ENCODE results near the gene MCTP2. TPM values are rescaled to one million over a fixed set of nuclear protein-coding genes. Genes with fewer than 3 reads are reported as not detected.

MCTP2 gene
- total and polyA plus RNA-seq, 2 of the 13 experiments (the other 11 are each of a cell fraction or from before 2014, with no cell fraction given): 5.1 to 8.6 TPM

GRCh38 chr15:94230883-94231722, at the start of gene MCTP2 (continued):
- TF ChIP-seq ZBED4 (CRISPR knock-in tag; IDR thresholded peaks at IDR 0.05; ENCODE audit: borderline replicate concordance) (no peak), MATR3 (CRISPR knock-in tag; IDR thresholded peaks at IDR 0.05) (no peak), ZIK1 (CRISPR knock-in tag; IDR thresholded peaks at IDR 0.05; ENCODE audit: borderline replicate concordance, low read depth) (no peak), YEATS4 (CRISPR knock-in tag; IDR thresholded peaks at IDR 0.05; ENCODE audit: borderline replicate concordance) (0 out of 2 replicates have a peak, but pooled peaks have one; percentile 36), GPN1 (CRISPR knock-in tag; IDR thresholded peaks at IDR 0.05; ENCODE audit: borderline replicate concordance) (no peak), BORCS8-MEF2B (CRISPR knock-in tag; IDR thresholded peaks at IDR 0.05) (no peak), ZNF280B (CRISPR knock-in tag; IDR thresholded peaks at IDR 0.05; ENCODE audit: borderline replicate concordance) (no peak), ZNF556 (CRISPR knock-in tag; IDR thresholded peaks at IDR 0.05; ENCODE audit: borderline replicate concordance) (0 out of 2 replicates have a peak, but pooled peaks have one; percentile 25), NCOR1 (IDR thresholded peaks at IDR 0.05; ENCODE audit: borderline replicate concordance, low read length) (no peak), GABPA (IDR thresholded peaks at IDR 0.05; ENCODE audit: low read depth, low read length) (peak; percentile 32; the same call in 1 of the 2 replicates), GABPA (CRISPR knock-in tag; IDR thresholded peaks at IDR 0.05; ENCODE audit: low read depth) (no peak), ZNF562 (CRISPR knock-in tag; IDR thresholded peaks at IDR 0.05; ENCODE audit: borderline replicate concordance) (no peak)
- TF ChIP-seq, protein P1, sequence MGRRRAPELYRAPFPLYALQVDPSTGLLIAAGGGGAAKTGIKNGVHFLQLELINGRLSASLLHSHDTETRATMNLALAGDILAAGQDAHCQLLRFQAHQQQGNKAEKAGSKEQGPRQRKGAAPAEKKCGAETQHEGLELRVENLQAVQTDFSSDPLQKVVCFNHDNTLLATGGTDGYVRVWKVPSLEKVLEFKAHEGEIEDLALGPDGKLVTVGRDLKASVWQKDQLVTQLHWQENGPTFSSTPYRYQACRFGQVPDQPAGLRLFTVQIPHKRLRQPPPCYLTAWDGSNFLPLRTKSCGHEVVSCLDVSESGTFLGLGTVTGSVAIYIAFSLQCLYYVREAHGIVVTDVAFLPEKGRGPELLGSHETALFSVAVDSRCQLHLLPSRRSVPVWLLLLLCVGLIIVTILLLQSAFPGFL (CRISPR knock-in tag; IDR thresholded peaks at IDR 0.05): no peak
- TF ChIP-seq, protein P2, sequence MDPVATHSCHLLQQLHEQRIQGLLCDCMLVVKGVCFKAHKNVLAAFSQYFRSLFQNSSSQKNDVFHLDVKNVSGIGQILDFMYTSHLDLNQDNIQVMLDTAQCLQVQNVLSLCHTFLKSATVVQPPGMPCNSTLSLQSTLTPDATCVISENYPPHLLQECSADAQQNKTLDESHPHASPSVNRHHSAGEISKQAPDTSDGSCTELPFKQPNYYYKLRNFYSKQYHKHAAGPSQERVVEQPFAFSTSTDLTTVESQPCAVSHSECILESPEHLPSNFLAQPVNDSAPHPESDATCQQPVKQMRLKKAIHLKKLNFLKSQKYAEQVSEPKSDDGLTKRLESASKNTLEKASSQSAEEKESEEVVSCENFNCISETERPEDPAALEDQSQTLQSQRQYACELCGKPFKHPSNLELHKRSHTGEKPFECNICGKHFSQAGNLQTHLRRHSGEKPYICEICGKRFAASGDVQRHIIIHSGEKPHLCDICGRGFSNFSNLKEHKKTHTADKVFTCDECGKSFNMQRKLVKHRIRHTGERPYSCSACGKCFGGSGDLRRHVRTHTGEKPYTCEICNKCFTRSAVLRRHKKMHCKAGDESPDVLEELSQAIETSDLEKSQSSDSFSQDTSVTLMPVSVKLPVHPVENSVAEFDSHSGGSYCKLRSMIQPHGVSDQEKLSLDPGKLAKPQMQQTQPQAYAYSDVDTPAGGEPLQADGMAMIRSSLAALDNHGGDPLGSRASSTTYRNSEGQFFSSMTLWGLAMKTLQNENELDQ (CRISPR knock-in tag; IDR thresholded peaks at IDR 0.05; ENCODE audit: borderline replicate concordance): no peak
- TF ChIP-seq, protein P3, sequence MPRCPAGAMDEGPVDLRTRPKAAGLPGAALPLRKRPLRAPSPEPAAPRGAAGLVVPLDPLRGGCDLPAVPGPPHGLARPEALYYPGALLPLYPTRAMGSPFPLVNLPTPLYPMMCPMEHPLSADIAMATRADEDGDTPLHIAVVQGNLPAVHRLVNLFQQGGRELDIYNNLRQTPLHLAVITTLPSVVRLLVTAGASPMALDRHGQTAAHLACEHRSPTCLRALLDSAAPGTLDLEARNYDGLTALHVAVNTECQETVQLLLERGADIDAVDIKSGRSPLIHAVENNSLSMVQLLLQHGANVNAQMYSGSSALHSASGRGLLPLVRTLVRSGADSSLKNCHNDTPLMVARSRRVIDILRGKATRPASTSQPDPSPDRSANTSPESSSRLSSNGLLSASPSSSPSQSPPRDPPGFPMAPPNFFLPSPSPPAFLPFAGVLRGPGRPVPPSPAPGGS (CRISPR knock-in tag; IDR thresholded peaks at IDR 0.05): no peak

Measured in HepG2 (cell line).